Mucosa of descending colon (tissue), 3 donors: ENCODE measurements around the gene SDSL. TPM values are rescaled to one million over a fixed set of nuclear protein-coding genes. Genes with fewer than 3 reads are reported as not detected.

Source experiments
- ATAC-seq: fragments of 200-7000 bp; cut with Tn5 transposase; one replicate; pipeline ENCODE4 v1.9.1; 2020; ENCODE audit warnings: mild to moderate bottlenecking, moderate library complexity
- DNase-seq, 3 donors: peaks; one replicate each; pipeline ENCODE4 v3.0.0-alpha.2; 2020
- H3K36me3 ChIP-seq: fragments of 200-600 bp; one replicate; pipeline ENCODE4 v1.8.0; 2021; ENCODE audit warnings: low read depth, mild to moderate bottlenecking
- H3K4me1 ChIP-seq: fragments of 200-600 bp; one replicate; pipeline ENCODE4 v1.8.0; 2021; ENCODE audit warnings: low read depth, mild to moderate bottlenecking
- H3K4me3 ChIP-seq: fragments of 200-600 bp; one replicate; pipeline ENCODE4 v1.8.0; 2021; ENCODE audit warnings: mild to moderate bottlenecking
- H3K9me3 ChIP-seq: fragments of 200-600 bp; one replicate; pipeline ENCODE4 v1.8.0; 2021; ENCODE audit warnings: mild to moderate bottlenecking
- intact Hi-C, 2 donors: fragments of 100-400 bp; cut with DNase I in 1 of 2; cut with micrococcal nuclease in 1 of 2; formaldehyde crosslinking; loops; one replicate each; pipeline versions ENCODE4 v1.11.0 to v1.11.1; 2022; cut with DNase I, micrococcal nuclease
- total RNA-seq, 3 donors: library from RNA; stranded (reverse); fragmentation: NEBNext Ultra II Directional in 2 of 3; extraction: Animal tissue kit (Norgen Biotek cat#: 25700) in 2 of 3; gene quantifications; one replicate each; pipeline versions ENCODE4 v1.2.1 to v1.2.4, GENCODE V29; 2021 to 2023
- TF ChIP-seq, protein P1 (sequence below): fragments of 200-600 bp; IDR thresholded peaks from one replicate; pipeline ENCODE4 v1.8.0; 2022; ENCODE audit warnings: antibody characterized with exemption, mild to moderate bottlenecking
- donor health status: DM: no; HTN: no; CAD: no; lungs with moderate emphysema.
- donor health status: DM: no; HTN: no; CAD: no.
- donor health status: DM: no; HTN: yes; CAD: no.

SDSL gene
- total RNA-seq, 3 donors from 2014 or later: 9.4 to 24.0 (median 15.7) TPM

- Histone ChIP-seq H3K36me3 (no peaks in the 10 kb centered on the region), H3K4me3 (no peak overlapping the region), H3K9me3 (no peaks in the 10 kb centered on the region), H3K4me1 (peaks cover 2% of the 10 kb centered on the region)
- intact Hi-C loops: no loop called here
- DNase-seq: no peak
- ATAC-seq: no peak
- TF ChIP-seq, protein P1, sequence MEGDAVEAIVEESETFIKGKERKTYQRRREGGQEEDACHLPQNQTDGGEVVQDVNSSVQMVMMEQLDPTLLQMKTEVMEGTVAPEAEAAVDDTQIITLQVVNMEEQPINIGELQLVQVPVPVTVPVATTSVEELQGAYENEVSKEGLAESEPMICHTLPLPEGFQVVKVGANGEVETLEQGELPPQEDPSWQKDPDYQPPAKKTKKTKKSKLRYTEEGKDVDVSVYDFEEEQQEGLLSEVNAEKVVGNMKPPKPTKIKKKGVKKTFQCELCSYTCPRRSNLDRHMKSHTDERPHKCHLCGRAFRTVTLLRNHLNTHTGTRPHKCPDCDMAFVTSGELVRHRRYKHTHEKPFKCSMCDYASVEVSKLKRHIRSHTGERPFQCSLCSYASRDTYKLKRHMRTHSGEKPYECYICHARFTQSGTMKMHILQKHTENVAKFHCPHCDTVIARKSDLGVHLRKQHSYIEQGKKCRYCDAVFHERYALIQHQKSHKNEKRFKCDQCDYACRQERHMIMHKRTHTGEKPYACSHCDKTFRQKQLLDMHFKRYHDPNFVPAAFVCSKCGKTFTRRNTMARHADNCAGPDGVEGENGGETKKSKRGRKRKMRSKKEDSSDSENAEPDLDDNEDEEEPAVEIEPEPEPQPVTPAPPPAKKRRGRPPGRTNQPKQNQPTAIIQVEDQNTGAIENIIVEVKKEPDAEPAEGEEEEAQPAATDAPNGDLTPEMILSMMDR: no peak
Measured at GRCh38 chr12:113472191-113473121, 50.3 kb downstream of the SDSL start.

DNA sequence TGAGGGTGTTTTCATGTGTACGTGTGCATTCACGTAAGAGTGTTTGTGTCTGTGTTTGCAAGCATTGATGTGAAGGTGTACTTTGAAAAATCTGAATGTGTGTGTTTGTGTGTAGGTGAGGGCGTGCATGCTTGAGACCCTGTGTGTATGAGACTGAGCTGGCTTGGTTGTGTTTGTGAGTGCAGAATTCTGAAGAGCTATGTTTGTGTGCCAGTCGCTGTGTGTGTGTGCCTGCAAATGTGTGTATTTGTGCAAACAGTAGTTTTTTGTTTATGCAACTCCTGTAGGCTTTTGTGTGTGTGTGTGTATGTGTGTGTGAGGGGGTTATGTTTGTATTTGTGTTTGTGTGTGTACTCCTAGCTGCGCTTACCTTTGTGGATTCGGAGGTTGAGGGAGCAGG is 51.2 kb downstream of the SDSL start:
- TF ChIP-seq, protein P1: no peak
- ATAC-seq: no peak
- Histone ChIP-seq H3K4me3 (no peak overlapping the region), H3K4me1 (no peaks in the 10 kb centered on the region), H3K36me3 (no peaks in the 10 kb centered on the region), H3K9me3 (no peaks in the 10 kb centered on the region)
- intact Hi-C loops: no loop called here
- no peak for DNase-seq

GRCh38 chr12:113473942-113474341 is 51.8 kb downstream of the SDSL start:
- no peak overlapping the region for H3K4me3 ChIP-seq
- no peaks in the 10 kb centered on the region for H3K4me1 ChIP-seq
- no peaks in the 10 kb centered on the region for H3K36me3 ChIP-seq
- DNase-seq (no peak), ATAC-seq (no peak)
- TF ChIP-seq, protein P1: no peak
- intact Hi-C loops: no loop called here
- no peaks in the 10 kb centered on the region for H3K9me3 ChIP-seq

GRCh38 chr12:113474635-113475436 is 52.7 kb downstream of the SDSL start:
- intact Hi-C loops: no loop called here
- Histone ChIP-seq H3K36me3 (no peaks in the 10 kb centered on the region), H3K4me1 (no peaks in the 10 kb centered on the region), H3K9me3 (no peaks in the 10 kb centered on the region), H3K4me3 (no peak overlapping the region)
- TF ChIP-seq, protein P1: no peak
- no peak for ATAC-seq
- no peak for DNase-seq

DNA sequence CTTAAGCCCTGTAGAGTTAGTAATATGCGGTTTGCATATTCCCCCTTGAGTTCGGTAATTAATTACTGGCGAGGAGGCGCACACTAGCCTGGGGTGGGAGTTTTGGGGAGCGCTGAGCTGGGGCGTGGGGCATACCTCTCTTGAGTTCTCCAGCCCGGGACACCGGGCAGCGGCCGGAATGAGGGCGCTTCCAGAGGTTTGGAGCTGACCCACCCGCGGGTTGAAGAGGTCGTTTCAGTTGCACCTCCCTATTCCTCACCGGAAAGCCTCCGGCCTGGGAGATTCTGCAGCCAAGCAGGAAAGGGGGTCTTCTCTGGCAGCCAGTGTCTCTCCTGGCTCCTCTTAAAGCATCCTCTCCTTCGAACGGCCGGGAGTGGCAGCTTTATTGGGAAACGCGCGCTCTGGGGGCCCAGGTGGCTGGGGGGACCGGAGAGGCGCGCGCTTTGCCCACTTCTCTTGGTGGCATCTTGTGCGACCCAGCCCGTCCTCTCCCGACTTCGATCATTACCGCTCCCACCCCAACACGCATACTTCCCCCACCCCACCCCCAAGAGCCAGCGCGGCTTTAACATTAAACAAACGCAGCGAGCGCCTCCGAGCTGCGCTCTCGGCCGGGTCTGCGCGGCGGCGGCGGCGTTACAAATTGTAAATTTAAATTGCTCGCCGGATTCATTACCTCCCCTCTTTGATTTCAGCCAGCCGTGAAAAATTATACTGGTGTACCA is 53.4 kb downstream of the SDSL start:
- Histone ChIP-seq H3K9me3 (no peaks in the 10 kb centered on the region), H3K4me3 (no peak overlapping the region), H3K36me3 (no peaks in the 10 kb centered on the region), H3K4me1 (no peaks in the 10 kb centered on the region)
- TF ChIP-seq, protein P1: no peak
- ATAC-seq (no peak), DNase-seq (no peak)
- intact Hi-C loops: no loop called here
